ENCODE data around the gene CUL2. TPM values are rescaled to one million over a fixed set of nuclear protein-coding genes. Genes with fewer than 3 reads are reported as not detected.
"Not testable (repeated sequence)": the region's sequence is repeated elsewhere in the genome, so short reads cannot be mapped to it uniquely, and the experiment has no call there.

CUL2 gene
- total RNA-seq, 2 experiments from 2014 or later = 35.3 to 36.9 TPM

GRCh38 chr10:34994565-34995142 is 95.5 kb downstream of the CUL2 start:
- no peak overlapping the region for H3K4me3 Mint-ChIP-seq

DNA sequence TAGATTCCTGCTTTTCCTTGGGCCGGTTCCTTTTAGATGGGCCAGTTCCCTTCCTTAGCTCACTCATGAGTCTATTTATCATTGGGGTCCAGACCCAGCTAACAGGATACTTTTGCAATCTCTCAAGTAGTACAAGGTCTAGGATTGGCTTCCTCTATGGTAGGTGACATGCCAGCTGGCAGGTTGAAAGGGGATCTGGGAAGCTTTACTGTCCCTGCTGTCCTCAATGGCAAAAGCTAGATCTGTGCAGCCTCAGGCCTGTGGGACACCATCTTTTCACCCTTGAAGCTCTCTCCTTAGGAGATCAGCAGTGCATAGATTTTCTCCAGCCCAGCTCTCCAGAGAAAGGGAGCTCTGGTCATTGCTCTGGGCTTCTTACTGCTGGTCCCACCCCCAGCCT is 96.4 kb downstream of the CUL2 start:
- CTCF ChIA-PET = interaction anchor here (0.6 to 3.0 kb wide), 15 partner anchors 10 to 339 kb away, joined by 3 to 41 read pairs (median 6); no protein-coding TSS in a partner anchor
- Mint-ChIP-seq H3K4me3 (no peak overlapping the region), H3K4me1 (ENCODE audit: low read depth) (peaks cover 18% of the 10 kb centered on the region), H3K9me3 (no peaks in the 10 kb centered on the region), H3K27me3 (ENCODE audit: low read depth) (no peaks in the 10 kb centered on the region), H3K36me3 (ENCODE audit: low read depth) (no peaks in the 10 kb centered on the region), H3K27ac (no peak overlapping the region)
- no peak for DNase-seq
- intact Hi-C loops (cut with micrococcal nuclease) = loop anchor here (1.0 to 10.0 kb wide), 10 partner anchors 97 to 649 kb away; partner anchors contain the start of genes CREM, CUL2 and FZD8

More at GRCh38 chr10:34994565-34995142, 95.5 kb downstream of the CUL2 start:
- CTCF ChIA-PET = interaction anchor here (0.5 to 3.0 kb wide), 38 partner anchors 9 to 643 kb away, joined by 3 to 41 read pairs (median 4); no protein-coding TSS in a partner anchor
- intact Hi-C loops (cut with micrococcal nuclease) = loop anchor here (1.0 to 10.0 kb wide), 10 partner anchors 96 to 648 kb away; partner anchors contain the start of genes CREM, CUL2 and FZD8
- no peaks in the 10 kb centered on the region for H3K27me3 Mint-ChIP-seq (ENCODE audit: low read depth)
- no peaks in the 10 kb centered on the region for H3K9me3 Mint-ChIP-seq
- DNase-seq = peak; percentile 78
- H3K36me3 Mint-ChIP-seq (ENCODE audit: low read depth) = no peaks in the 10 kb centered on the region
- peaks cover 18% of the 10 kb centered on the region for H3K4me1 Mint-ChIP-seq (ENCODE audit: low read depth)
- peak overlapping the region; percentile 70 for H3K27ac Mint-ChIP-seq

DNA sequence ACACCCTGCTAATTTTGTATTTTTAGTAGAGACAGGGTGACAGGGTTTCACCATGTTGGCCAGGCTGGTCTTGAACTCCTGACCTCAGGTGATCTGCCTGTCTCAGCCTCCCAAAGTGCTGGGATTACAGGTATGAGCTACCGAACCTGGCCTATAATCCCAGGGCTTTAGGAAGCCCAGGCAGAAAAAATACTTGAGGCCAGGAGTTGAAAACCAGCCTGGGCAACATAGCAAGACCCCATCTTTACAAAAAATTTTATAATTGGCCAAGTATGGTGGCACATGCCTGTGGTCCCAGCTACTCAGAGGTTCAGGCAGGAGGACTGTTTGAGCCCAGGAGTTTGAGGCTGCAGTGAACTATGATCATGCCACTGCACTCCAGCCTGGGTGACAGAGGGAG is 99.0 kb downstream of the CUL2 start:
- H3K27ac Mint-ChIP-seq; H3K27me3 Mint-ChIP-seq (ENCODE audit: low read depth); H3K9me3 Mint-ChIP-seq; DNase-seq; CTCF ChIA-PET; H3K36me3 Mint-ChIP-seq (ENCODE audit: low read depth); H3K4me3 Mint-ChIP-seq: not testable (repeated sequence)
- peaks cover 18% of the 10 kb centered on the region for H3K4me1 Mint-ChIP-seq (ENCODE audit: low read depth)
- intact Hi-C loops (cut with micrococcal nuclease) = loop anchor here (5.0 to 10.0 kb wide), 2 partner anchors 351 to 454 kb away; no protein-coding TSS in a partner anchor

GRCh38 chr10:34988397-34989067 is 101.6 kb downstream of the CUL2 start:
- no peak overlapping the region for H3K4me3 Mint-ChIP-seq
- H3K9me3 Mint-ChIP-seq = peaks cover 10% of the 10 kb centered on the region
- H3K36me3 Mint-ChIP-seq (ENCODE audit: low read depth) = peaks cover 2% of the 10 kb centered on the region
- H3K4me1 Mint-ChIP-seq (ENCODE audit: low read depth) = no peaks in the 10 kb centered on the region
- H3K27me3 Mint-ChIP-seq (ENCODE audit: low read depth) = no peaks in the 10 kb centered on the region
- H3K27ac Mint-ChIP-seq = no peak overlapping the region
- no peak for DNase-seq
- intact Hi-C loops (cut with micrococcal nuclease) = no loop called here
- CTCF ChIA-PET = no interaction called here

DNA sequence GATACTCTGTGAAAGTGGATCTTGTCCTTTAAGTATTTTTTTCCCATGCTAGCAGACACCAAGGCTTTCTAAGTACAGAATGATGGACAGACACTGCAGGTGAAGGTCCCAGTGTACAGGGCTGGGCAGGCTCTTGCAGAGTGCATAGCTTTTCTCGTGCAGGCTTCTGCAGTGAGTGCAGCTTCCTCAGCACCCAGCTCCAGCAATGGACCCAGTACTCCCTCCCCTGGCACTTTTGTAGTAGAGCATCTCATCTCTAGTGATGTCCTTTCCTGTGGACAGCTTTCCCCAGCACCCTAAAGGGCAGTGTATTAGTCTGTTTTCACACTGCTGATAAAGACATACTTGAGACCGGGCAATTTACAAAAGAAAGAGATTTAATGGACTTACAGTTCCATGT is 104.3 kb downstream of the CUL2 start:
- no peak overlapping the region for H3K27ac Mint-ChIP-seq
- no peaks in the 10 kb centered on the region for H3K4me1 Mint-ChIP-seq (ENCODE audit: low read depth)
- peaks cover 2% of the 10 kb centered on the region for H3K36me3 Mint-ChIP-seq (ENCODE audit: low read depth)
- DNase-seq = no peak
- intact Hi-C loops (cut with micrococcal nuclease) = no loop called here
- H3K4me3 Mint-ChIP-seq = no peak overlapping the region
- CTCF ChIA-PET = no interaction called here
- H3K27me3 Mint-ChIP-seq (ENCODE audit: low read depth) = no peaks in the 10 kb centered on the region
- H3K9me3 Mint-ChIP-seq = peaks cover 10% of the 10 kb centered on the region

- intact Hi-C loops (cut with micrococcal nuclease) = no loop called here
- H3K9me3 Mint-ChIP-seq = peaks cover 10% of the 10 kb centered on the region
Measured at GRCh38 chr10:34985146-34985545, 105.0 kb downstream of the CUL2 start.

DNA sequence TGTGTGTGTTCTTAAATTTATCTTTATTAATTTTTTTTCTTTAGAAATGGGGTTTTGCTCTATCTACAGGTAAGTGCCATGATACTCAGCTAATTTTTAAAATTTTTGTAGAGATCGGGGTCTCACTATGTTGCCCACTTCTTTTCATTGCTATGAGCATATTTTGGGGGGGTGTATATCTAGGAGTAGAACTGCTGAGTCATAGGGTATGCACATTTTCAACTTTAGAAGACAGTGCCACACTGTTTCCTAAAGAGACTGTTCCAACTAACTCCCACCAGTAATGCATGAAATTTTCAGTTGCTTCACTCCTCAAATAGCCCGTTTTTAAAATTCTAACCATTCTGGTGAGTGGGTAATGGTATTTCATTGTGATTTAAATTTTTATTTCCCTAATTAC is 108.3 kb downstream of the CUL2 start:
- H3K27me3 Mint-ChIP-seq (ENCODE audit: low read depth) = peaks cover 3% of the 10 kb centered on the region
- H3K36me3 Mint-ChIP-seq (ENCODE audit: low read depth) = peaks cover 2% of the 10 kb centered on the region
- CTCF ChIA-PET = no interaction called here
- H3K27ac Mint-ChIP-seq = no peak overlapping the region
- peaks cover 10% of the 10 kb centered on the region for H3K9me3 Mint-ChIP-seq
- intact Hi-C loops (cut with micrococcal nuclease) = no loop called here
- H3K4me3 Mint-ChIP-seq = no peak overlapping the region
- no peaks in the 10 kb centered on the region for H3K4me1 Mint-ChIP-seq (ENCODE audit: low read depth)
- no peak for DNase-seq

More at GRCh38 chr10:34985146-34985545, 105.0 kb downstream of the CUL2 start:
- no peaks in the 10 kb centered on the region for H3K4me1 Mint-ChIP-seq (ENCODE audit: low read depth)
- no peak for DNase-seq
- no peak overlapping the region for H3K27ac Mint-ChIP-seq
- H3K4me3 Mint-ChIP-seq = no peak overlapping the region
- CTCF ChIA-PET = no interaction called here
- no peaks in the 10 kb centered on the region for H3K27me3 Mint-ChIP-seq (ENCODE audit: low read depth)
- peaks cover 2% of the 10 kb centered on the region for H3K36me3 Mint-ChIP-seq (ENCODE audit: low read depth)

- peaks cover 12% of the 10 kb centered on the region for H3K9me3 Mint-ChIP-seq
- peaks cover 3% of the 10 kb centered on the region for H3K27me3 Mint-ChIP-seq (ENCODE audit: low read depth)
- DNase-seq = no peak
- no peak overlapping the region for H3K4me3 Mint-ChIP-seq
- H3K36me3 Mint-ChIP-seq (ENCODE audit: low read depth) = peaks cover 2% of the 10 kb centered on the region
- intact Hi-C loops (cut with micrococcal nuclease) = no loop called here
- no peaks in the 10 kb centered on the region for H3K4me1 Mint-ChIP-seq (ENCODE audit: low read depth)
- CTCF ChIA-PET = interaction anchor here (0.5 kb wide), 1 partner anchor 258 kb away, joined by 4 read pairs; no protein-coding TSS in a partner anchor
- H3K27ac Mint-ChIP-seq = no peak overlapping the region
Measured at GRCh38 chr10:34979938-34980337, 110.2 kb downstream of the CUL2 start.

DNA sequence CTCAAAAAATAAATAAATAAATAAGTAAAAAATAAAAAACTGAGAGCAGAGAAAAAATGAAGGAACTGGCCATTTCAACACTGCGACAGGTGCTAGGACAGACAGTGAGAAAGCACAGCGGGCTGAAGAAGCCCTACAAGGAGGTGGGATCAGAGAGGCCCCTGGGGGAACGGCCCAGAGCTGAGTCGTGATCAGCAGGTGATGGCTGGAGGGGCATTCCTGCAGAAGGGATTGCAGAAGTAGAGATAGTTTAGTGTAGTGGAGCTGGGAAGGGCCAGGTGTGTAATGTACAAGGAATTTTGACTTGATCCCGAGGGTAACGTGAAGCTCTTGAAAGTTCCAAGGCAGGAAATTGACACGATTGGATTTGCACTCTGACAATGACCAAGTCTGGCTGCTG is 112.1 kb downstream of the CUL2 start:
- H3K36me3 Mint-ChIP-seq (ENCODE audit: low read depth) = no peaks in the 10 kb centered on the region
- peaks cover 3% of the 10 kb centered on the region for H3K27me3 Mint-ChIP-seq (ENCODE audit: low read depth)
- H3K4me3 Mint-ChIP-seq = no peak overlapping the region
- no peak overlapping the region for H3K27ac Mint-ChIP-seq
- intact Hi-C loops (cut with micrococcal nuclease) = no loop called here
- no peaks in the 10 kb centered on the region for H3K4me1 Mint-ChIP-seq (ENCODE audit: low read depth)
- H3K9me3 Mint-ChIP-seq = peaks cover 8% of the 10 kb centered on the region
- DNase-seq = no peak
- CTCF ChIA-PET = no interaction called here

DNA sequence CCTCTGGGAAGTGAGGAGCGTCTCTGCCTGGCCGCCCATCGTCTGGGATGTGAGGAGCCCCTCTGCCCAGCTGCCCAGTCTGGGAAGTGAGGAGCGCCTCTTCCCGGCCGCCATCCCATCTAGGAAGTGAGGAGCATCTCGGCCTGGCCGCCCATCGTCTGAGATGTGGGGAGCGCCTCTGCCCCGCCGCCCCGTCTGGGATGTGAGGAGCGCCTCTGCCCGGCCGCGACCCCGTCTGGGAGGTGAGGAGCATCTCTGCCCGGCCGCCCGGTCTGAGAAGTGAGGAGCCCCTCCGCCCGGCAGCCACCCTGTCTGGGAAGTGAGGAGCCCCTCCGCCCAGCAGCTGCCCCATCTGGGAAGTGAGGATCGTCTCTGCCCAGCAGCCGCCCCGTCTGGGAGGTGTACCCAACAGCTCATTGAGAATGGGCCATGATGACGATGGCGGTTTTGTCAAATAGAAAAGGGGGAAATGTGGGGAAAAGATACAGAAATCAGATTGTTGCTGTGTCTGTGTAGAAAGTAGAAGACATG is 113.7 kb downstream of the CUL2 start:
- H3K27ac Mint-ChIP-seq; H3K9me3 Mint-ChIP-seq; CTCF ChIA-PET; H3K4me3 Mint-ChIP-seq; H3K36me3 Mint-ChIP-seq (ENCODE audit: low read depth); intact Hi-C loops (cut with micrococcal nuclease); H3K27me3 Mint-ChIP-seq (ENCODE audit: low read depth); H3K4me1 Mint-ChIP-seq (ENCODE audit: low read depth); DNase-seq: not testable (repeated sequence)

DNA sequence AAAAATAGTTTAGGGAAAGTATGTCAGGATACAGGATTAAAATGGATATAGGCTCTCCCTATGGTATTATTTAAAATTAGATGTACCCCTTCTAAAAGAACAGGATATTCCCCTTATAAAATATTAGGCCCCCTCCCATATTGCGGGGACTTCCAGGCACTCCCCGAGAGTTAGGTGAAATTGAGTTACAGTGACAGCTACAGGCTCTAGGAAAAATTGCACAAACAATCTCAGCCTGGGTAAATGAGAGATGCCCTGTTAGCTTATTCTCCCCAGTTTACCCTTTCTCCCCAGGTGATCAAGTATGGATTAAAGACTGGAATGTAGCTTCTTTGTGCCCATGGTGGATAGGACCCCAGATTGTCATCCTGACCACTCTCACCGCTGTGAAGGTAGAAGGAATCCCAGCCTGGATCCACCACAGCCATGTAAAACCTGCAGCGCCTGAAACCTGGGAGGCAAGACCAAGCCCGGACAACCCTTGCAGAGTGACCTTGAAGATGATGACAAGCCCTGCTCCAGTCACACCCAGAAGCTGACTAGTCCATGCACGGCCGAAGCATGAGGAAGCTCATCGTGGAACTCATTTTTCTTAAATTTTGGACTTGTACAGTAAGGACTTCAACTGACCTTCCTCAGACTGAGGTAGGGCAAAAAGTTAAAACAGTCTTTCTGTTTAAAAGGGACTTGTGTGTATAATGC is 115.6 kb downstream of the CUL2 start:
- H3K27ac Mint-ChIP-seq; H3K27me3 Mint-ChIP-seq (ENCODE audit: low read depth); intact Hi-C loops (cut with micrococcal nuclease); CTCF ChIA-PET; H3K4me1 Mint-ChIP-seq (ENCODE audit: low read depth); DNase-seq; H3K4me3 Mint-ChIP-seq; H3K36me3 Mint-ChIP-seq (ENCODE audit: low read depth); H3K9me3 Mint-ChIP-seq: not testable (repeated sequence)

DNA sequence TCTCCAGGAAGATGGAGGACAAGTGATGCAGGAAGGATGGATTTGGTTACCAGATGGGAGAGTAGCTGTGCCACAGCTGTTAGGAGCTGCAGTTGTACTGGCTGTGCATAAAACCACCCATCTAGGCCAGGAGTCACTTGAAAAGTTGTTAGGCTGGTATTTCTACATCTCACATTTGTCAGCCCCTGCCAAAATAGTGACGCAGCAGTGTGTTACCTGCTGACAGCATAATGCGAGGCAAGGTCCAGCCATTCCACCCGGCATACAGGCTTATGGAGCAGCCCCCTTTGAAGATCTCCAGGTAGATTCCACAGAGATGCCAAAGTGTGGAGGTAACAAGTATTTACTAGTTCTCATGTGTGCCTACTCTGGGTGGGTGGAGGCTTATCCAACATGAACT is 116.4 kb downstream of the CUL2 start:
- H3K9me3 Mint-ChIP-seq; intact Hi-C loops (cut with micrococcal nuclease); H3K27me3 Mint-ChIP-seq (ENCODE audit: low read depth); H3K36me3 Mint-ChIP-seq (ENCODE audit: low read depth); DNase-seq; H3K27ac Mint-ChIP-seq; H3K4me1 Mint-ChIP-seq (ENCODE audit: low read depth); CTCF ChIA-PET; H3K4me3 Mint-ChIP-seq: not testable (repeated sequence)
